Measurements from ENCODE around the gene COPS8.

- TF ChIP-seq CTCF (IDR thresholded peaks at IDR 0.05) = no peak
- no peak for TF ChIP-seq POLR2A (IDR thresholded peaks at IDR 0.05)
Measured at GRCh38 chr2:237081596-237081995, 4.1 kb upstream of the COPS8 start.

All from thyroid gland (tissue), 4 donors.